ENCODE data around the gene LAMTOR5.
"Not testable (repeated sequence)": the region's sequence is repeated elsewhere in the genome, so short reads cannot be mapped to it uniquely, and the experiment has no call there.

The LAMTOR5 gene

DNA sequence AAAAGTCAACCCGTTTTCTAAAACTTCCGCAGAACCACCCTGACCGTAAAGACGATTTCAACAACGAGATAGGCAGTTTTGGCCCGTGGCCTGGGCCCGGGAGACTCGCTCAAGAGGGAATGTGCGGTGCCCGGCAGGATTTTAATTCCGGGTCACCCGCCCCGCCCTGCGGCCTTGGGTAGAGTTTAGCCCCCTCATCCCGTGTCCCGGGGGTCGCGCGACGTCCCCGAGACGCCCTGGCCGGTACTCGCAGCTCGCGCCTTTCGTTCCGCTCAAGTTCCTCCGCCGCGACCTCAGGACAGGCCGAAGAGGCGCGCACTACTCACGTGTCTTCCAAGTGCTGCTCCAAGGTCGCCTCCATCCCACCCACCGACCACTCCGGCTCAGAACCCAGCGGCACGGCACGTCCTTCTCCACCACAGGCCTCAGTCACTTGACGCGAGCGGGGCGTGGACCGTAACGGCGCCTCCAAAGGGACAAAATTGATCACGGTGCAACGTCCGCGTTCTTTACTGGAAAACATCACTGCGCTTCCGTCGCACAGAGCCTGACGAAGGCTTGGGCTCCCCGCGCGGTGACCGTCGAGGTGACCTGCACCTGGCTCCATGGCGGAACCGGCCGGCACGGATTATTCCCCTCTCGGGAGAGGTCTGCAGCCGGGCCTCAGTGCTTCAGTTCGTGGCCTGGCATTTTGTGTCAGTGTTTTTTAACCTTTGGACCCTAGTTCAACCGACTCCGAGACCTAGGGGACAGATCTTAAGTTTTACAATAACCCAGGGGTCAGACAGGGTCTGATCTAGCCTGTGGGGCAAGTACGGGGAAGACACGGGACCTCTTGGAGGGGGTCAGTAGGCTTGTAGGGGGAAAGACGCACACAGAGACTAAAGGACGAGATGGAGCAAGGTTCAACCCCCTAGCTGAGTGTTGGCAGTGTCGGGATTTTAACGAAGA, at the start of gene LAMTOR5:
Gene LAMTOR5 (minus strand): TSS at position 435 of the 951 bp plus-strand sequence. CDS start 74 bp downstream, at position 361.
- peak; percentile 42 for DNase-seq

DNA sequence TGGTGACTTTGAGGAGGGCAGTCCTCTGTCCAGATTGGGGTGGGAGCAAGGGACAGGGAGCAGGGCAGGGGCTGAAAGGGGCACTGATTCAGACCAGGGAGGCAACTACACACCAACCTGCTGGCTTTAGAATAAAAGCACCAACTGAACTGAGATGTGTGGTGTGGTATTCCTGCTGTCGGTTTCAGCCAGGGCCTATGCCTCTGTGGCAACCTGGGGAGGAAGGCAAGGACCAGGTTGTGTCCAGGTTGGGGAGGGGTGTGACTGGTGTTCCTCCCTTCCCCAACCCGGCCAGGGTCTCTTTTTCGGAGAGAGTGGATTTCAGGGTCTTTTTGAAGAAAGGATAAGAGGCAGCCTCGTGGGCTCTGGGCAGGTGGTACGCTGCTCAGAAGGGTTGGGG, 49.7 kb upstream of the LAMTOR5 start:
- no peak for DNase-seq

DNA sequence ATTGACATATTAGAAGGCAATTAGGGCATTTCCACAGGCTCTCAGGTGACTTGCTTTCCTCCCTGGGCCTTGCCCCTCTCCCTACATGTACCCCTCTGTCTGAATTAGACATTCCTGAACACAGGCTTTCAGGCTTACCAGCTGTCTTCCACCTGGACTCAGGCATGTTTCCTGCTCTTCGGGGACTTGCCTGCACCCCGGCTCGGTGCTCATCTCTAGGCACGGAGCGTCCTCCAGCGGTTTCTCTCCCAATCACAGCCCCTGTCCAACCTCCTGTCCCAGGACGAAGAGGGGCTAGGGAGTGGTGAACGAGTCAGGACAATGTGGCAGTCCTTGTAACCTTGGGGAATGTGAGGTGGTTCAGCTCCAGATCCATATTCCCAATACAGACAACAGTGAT, 47.7 kb upstream of the LAMTOR5 start:
- no peak for DNase-seq

DNA sequence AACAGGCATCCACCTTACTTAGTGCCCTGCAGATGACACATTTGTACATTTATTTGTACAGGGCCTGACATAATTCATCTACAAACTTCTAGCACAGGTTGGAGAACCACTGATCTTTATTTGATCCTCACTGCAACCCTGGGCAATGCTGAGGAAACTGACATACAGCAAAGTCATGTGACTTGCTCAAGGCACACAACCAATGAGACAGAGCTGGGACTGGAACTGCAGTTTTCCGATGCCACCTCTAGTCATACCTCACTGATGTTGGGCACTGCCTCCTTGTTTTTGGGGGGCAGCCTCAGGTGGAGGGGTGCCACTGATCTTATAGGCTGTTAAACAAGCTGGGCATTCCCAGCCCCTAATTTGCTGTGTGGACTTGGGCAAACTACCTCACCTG, 46.8 kb upstream of the LAMTOR5 start:
- no peak for DNase-seq

DNA sequence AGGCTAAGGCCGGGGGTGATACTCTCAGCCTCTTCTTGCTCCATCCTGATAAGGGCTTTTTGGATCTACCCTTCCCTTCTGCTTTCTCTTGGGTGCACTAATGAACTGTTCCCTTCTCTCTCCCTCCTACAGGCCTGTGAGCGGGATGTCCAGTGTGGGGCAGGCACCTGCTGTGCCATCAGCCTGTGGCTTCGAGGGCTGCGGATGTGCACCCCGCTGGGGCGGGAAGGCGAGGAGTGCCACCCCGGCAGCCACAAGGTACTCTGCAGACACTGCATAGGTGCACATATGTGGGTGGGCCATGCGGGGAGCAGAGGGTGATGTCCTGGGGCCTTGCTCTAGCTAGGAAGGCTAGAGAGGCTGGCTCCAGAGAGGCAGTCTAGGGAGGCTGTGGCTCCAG, 46.3 kb upstream of the LAMTOR5 start:
- DNase-seq = no peak

DNA sequence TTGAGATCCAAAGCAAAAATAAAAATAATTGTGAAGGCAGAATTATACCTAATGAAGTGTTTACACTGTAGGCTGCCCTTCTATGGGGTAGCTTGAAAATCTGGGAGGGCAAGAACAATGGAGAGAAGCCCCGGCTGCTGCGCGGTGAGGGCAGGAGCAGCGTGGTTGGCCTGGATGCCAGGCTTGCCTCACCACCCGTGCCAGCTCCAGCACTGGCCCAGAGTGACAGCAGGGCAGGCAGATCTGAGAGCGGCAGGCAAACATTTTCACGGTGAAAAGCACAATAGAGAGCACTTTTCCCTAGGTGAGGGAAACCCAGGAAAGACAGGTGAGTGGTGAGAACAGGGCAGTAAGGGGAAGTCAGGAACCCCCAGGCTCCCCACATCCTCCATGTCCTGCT, 44.8 kb upstream of the LAMTOR5 start:
- no peak for DNase-seq

DNA sequence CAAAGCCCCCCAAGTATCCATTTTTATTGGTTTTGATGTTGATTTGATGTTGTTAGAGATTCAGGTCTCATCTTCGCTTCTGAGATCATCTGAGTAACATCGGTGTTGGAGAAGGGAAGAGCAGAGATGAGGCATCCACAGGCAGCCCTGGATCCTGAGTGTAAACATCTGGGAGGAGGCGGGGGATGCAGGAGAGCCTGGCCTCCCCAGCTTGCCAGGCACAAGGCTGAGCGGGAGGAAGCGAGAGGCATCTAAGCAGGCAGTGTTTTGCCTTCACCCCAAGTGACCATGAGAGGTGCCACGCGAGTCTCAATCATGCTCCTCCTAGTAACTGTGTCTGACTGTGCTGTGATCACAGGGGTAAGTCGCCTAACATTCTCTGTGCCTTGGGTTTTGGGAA, 43.4 kb upstream of the LAMTOR5 start, which contains the start of gene PROK1:
Gene PROK1 (plus strand): TSS at position 221 of the 400 bp plus-strand sequence. CDS start 68 bp downstream, at position 289.
- DNase-seq = no peak

DNA sequence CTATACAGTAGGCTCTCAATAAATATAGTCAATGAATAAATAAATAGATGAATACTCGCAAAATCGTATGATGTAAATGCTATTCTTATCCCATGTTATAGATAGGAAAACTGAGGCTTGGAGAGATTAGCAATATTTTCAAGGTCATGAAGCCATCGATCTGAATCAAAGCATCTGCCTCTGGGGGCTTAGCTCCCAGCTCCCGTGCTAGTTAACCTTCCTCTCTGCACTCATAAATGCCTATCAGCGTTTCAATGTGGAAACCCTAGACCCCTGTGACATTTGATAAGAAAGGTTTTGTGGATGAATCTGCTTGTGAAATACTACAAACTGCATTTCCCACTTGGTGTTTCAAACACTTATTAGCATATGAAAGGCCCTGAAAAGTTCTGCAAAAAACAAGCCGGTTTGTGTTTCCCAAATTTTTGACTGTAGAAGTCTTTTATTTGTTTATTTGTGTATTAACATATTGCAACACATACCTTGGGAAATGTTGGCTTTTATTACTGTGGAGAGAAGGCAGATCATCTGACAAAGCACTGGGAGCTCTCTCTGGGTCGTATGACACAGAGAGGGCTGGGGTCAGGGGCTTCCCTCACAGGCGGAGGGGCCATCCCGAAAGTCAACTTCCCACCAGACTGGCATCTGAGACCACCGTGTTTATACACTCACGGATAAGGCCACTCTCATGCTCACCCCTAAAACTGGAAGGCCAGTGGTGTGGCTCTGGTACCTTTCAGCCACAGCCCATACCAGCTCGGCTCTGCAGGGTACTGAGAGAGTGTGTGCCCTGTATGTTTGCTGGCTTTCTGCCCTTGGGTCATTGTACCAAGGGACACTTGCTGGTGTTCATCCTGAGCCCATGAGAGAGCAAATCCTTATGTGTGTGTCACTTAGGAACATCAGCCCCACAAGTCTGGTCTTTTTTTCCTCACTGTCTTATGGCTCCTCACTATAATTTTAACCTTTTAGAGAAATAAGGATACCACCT, 42.5 kb upstream of the LAMTOR5 start:
- DNase-seq = no peak

DNA sequence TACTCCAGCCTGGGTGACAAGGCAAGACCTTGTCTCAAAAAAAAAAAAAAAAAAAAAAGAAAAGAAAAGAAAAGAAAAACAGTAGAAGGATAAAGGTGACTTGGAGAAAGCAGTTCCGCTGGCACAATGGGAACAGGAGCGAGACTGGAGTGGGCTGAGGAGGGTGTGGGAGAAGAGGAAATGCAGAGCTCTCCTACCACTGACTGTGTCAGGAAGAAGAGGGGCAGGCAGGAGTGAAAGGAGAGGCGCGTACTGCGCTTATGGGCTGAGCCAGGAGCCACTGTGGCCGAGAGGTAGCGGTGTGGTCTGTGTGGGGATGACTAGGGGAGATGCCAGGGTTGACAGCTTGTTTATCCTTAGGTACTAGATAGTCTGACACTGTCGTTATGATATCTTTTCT, 37.1 kb upstream of the LAMTOR5 start:
- DNase-seq = no peak

DNA sequence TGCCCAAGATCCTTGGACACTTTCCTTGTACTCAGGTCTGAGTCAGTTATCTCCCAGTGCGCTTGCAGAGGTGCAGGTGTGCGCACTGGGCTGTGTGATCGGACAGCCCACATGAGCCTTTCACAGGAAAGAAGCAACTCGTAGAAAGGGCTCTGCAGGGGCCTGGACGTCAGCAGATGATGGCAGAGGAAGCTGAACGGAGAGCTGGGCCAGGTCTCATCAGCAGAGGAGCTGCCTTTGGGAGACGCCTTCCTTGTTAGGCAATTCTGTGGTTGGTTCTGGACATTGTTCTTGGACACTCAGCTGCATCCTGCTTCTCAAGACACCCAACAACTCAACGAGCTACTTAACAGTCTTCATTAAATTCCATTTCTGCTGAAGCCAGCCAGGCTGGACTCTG, 36.0 kb upstream of the LAMTOR5 start:
- no peak for DNase-seq

DNA sequence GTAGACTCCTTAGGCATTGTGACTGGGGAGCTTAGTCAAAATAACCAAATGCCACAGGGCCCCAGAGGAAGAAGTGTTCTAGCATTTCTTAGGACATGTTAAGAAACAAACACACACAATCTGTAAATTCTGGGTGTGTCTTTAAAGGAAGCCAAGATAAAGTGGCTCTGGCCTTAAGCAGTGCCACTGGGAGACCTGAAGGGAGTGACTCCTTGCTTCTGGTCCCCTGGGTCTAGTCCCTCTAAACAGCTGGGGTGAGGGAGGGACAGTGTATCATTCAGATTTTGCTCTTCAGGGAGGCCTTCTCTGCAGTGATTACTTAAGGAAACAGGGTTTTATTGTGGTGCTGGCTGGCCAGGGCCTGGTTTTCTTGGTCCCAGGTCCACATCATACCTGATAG, 34.4 kb upstream of the LAMTOR5 start:
- no peak for DNase-seq

DNA sequence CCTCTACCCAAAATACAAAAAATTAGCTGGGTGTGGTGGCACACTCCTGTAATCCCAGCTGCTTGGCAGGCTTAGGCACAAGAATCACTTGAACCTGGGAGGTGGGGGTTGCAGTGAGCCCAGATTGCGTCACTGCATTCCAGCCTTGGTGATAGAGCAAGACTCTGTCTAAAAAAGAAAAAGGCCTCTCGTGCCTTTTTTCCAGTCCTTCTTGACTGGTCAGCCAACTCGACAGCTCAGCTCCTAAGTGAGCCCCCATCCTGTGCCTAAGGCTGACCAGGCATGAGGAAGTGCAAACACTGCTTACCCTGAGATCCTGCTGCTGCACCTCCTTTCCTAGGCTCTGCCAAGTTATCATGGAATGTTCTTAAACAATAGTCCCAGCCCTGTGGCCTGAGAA, 33.4 kb upstream of the LAMTOR5 start:
- DNase-seq = no peak

DNA sequence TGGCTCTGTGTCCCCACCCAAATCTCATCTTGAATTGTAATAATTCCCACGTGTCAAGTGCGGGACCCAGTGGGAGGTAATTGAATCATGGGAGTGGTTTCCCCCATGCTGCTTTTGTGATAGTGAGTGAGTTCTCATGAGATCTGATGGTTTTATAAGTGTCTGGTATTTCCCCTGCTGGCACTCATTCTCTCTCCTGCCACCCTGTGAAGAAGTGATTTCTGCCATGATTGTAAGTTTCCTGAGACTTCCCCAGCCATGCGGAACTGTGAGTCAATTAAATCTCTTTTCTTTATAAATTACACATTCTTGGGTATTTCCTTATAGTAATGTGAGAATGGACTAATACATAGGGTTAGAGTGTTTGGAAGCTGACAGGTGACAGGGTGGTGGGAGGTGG, 32.4 kb upstream of the LAMTOR5 start:
- not testable (repeated sequence) for DNase-seq

DNA sequence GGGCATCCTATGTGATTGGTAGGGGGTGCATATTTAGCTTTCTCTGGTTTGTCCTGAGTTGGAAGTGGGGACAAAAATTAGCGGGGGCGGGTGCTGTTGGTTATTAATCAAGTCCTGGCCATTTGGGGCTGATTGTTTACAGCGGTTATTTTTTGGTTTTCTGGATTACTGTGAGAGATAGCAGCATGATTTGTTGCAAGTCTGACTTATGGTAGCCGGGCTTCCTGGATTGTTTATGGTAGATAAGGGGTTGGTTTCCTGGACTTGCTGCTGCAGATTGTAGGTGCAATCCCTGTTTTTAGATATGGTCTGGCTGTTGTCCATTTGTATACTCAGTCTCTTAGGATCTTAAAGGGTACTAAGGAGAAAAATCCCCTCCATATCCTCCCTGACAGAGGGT, 31.4 kb upstream of the LAMTOR5 start:
- DNase-seq = no peak

DNA sequence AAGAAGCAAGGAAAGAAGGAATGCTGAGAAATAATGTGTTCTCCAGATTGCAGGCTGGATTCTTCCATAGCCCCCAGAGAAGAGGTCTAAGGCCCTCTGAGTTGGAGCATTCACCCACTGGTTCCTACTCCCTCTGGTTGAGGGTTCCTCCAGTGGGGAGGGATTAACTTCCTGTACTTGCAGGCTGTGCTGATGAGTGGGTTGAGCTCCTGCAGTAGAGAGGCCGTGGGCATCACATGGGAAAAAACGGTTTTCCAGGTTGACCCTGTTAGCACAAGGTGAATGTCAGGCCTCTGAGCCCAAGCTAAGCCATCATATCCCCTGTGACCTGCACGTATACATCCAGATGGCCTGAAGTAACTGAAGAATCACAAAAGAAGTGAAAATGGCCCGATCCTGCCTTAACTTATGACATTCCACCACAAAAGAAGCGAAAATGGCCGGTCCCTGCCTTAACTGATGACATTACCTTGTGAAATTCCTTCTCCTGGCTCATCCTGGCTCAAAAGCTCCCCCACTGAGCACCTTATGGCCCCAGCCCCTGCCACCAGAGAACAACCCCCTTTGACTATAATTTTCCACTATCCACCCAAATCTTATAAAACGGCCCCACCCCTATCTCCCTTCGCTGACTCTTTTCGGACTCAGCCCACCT, 30.3 kb upstream of the LAMTOR5 start:
- DNase-seq = not testable (repeated sequence)

DNA sequence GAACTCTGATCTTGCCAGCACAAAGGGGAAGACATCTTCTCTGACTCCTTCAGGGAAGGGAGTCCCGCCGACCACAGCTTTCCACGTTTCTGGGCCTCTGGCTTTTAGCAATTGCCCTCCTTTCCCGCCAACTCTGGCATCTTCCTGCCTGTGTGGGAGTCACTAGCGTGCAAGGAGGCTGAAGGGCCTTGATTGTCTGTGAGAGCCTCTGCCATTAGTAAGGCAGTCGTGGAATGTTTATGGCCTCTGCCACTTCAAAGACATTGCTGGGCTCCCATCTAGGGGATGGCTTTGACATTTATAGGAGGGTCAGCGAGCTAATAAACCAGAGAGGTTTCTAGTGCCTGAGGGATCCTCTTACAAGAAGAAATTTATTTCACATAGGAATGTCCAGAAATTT, 29.1 kb upstream of the LAMTOR5 start:
- DNase-seq = no peak

DNA sequence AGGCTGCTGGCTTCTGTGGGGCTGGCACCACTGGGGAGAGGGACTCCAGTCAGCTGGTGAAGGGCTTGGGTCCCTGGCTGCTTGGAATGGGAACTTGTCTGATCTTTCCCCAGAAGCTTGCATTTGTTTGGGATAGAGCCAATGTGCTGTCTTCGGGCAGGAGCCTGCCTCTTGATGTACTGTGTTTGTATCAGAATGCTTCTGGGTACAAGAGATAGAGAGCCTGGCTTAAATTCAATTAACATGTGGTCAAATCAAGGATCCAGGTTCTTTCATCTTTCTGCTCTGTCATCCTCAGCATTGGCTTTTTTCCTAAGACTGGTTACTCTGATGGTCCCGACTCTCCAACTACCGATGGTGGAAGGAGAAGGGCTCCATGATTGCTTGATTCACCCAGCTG, 27.5 kb upstream of the LAMTOR5 start:
- no peak for DNase-seq

DNA sequence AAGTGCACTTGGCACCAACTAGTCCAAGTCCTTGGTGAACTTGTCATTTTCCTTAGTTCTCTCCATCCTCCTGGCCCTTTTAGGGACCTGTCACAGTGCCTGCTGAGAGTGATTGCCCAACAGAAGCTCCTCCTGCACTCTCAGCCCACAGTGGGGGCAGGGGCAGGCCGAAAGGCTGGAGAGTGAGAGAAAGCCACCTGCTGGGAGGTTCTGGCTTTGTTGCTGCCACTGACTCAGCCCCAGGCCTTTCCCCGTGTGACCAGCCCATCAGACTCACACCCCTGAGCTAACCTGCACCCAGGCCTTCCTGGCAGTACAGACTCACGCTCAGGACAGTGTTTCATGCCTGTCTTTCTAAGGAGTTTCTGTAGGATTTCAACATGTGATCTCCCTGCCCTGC, 26.3 kb upstream of the LAMTOR5 start:
- DNase-seq = no peak

DNA sequence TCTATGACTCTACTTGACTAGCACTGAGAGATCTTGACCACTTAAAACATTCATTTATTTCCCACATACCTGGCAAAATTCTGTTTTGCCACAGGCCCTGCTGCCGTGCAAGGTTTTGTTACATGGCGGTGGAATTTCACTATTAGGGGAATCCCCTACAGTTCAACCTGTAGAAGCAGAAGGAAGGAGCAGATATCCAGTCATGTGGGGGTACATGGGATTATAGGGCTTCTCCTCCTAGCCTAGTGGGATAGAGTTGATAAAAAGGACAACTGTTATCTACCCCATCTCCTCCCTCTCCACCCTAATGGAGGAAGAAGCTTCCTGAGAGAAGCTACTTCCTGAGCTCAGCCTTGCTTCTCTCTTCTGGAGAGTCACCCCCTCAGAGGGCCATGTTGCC, 25.7 kb upstream of the LAMTOR5 start:
- no peak for DNase-seq

DNA sequence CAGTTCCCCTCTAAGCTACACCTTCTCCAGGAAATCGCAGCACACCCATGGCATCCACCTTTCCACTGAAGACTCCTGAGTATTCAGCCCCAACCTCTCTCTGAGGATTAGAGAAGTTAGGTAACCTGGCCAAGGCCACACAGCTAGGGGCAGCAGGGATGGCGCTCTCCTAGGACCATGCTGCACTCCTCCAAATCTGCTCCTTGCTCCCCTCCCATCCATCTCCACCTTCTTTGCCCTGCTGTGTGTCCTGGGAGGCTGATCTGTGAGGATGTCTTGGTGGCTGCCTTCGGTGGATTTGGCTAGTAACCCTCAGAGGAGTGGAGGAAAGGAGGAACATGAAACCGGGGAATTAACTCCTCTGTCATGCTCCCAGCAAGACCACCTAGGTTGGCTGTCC, 23.4 kb upstream of the LAMTOR5 start:
- no peak for DNase-seq

DNA sequence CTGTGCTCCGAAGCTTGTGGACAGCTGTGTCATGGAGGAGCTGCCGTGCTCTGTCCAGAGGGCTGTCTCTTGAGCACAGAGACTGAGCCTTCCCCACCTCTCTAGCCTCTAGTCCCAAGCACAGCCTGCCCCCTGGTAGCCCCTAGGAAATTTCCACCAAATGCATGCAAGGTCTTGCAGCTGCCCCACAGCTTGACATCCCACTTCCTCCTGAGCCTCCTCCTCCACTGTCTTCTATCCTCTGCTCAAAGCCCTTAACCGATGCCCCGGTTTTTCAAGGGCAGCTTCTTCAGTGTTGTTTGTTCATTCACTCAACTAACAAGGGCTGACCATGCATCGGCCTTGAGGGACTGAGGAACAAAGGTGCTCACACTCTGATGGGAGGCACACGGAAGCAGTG, 22.9 kb upstream of the LAMTOR5 start:
- DNase-seq = no peak

DNA sequence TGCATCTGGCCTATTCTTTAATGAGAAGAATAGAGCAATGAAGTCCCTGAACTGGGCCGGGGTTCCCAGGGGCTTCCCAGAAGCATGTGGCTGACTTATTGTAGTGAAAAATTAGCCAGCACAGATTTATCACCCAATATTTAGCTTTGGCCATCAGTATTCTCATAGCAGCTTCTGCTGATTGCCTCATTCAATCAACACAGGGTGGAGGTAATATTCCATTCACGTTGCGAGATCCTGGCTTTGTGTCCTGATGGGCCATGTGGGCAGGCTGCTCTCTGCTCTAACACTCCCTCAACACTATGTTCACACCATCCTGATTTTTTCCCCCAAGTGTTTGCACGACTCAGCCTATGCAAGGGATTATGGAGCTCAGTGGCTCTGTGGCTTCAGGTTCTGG, 21.5 kb upstream of the LAMTOR5 start:
- DNase-seq = no peak

DNA sequence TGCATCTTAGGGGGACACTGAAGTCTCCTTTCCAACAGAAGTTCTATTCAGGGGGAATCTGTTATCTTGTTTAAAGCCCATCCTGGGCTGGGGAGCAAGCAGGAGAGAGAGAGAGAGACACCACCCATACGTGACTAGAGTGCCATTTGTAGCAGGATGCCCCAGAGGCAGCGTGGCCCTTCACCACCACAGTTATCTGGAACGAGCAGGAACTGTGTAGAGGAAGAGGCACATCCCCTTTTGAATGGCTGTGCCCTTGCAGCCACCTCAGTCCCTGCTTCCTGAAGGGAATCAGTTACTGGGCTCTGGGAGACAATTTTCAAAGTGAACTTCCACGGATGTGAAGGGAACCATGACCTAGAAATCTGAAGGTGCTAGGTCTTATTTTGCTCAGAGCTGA, 19.4 kb upstream of the LAMTOR5 start:
- DNase-seq = no peak
